ENCODE data around the gene HMCN2.

Gene HMCN2

DNA sequence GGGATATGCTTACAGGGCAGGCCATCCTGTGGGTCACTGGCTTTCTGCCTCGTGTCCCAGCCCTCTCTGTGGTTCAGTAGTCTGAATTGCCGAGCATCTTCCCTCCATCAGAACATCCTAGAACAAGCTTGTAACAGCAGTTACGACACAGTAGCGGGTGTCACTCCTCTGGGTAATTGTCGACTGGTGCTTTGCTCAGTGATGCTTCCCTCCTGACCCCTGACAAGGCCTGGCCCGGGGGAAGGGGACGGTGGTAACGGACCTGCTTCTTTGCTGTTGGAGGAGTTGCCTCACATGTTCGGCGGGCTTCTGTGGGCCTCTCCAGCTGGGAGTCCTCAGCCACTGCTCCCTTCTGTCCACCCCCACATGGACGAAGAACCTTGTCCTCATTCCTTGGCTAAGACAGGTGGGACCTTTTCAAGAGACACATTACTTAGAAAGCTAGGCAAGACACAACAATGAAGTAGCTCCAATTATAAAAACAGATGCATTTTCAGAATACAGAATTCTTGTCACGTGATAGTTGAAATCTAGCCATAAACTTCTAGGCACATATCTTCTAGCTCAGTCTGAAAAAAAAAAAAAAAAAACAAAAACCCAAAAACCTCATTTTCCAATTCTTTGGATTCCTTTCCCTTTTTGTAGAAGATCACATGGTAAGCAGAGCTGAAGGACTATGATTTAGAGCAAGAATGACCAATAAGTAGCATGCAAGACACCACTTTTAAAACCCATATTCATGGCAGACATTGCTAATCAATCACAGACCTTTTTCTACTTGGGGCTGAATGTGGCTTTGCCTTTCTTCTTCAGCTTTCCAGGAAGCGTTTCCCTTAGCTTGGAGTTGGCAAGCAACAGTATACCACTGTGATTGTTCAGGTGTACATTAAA lies 25.0 kb downstream of the HMCN2 start:
- DNase-seq (ENCODE audit: low spot score): no peak

DNA sequence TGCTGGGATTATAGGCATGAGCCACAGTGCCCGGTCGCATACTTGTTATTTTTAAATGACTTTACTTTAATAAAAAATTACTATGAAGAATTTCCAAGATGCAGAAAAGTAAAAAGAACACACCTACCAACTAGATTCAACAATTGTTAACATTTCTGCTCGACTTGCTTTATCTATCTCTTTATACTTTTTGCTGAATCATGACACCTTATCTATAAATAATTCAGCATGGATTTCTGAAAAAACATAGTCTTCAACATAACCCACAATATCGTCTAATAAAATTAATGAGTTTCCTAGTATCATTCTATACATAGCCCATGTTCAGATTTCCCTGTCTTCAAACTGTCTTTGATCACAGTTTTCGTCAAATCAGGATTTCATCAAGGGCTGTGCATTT lies 25.9 kb downstream of the HMCN2 start:
- DNase-seq (ENCODE audit: low spot score): no peak

DNA sequence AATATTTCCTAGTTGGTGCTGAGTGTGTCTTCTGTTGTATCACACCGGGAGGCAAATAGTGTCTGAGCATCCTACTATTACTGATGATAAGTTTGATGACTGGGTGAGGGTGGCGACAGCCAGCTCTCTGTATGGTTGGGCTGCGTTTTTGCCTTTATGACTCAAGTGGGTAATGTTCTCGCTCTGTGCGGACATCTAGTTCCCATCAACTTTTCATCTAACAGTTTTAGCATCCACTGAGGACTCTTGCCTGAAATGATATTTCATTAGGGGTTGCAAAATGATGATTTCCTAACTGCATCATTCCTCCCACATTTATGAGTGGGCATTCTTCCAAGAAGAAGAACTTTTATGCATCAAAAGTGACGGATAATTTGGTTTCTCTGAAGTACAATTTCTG lies 26.5 kb downstream of the HMCN2 start:
- DNase-seq (ENCODE audit: low spot score): no peak

DNA sequence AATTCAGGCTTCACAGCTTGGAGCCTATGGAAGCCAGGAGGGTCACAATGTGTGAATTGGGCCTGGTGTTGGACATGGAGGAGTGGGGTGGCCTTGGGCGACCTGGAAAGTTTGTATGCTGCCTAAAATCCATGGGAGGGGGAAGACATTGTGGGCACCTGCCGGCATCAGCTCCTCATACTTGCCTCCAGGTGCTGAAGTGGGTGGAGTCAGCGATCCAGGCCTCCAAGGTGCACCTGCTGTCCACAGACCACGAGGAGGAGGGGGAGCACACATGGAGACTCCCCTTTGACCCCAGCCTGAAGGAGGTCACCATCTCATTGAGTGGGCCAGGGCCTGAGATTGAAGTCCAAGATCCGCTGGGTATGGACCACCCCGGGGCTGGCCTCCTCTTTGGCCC lies 29.1 kb downstream of the HMCN2 start:
- DNase-seq (ENCODE audit: low spot score): no peak

- no peak for DNase-seq (ENCODE audit: low spot score)
Measured at GRCh38 chr9:130295431-130295830, 29.9 kb downstream of the HMCN2 start.

GRCh38 chr9:130295945-130296782 lies 30.6 kb downstream of the HMCN2 start:
- DNase-seq (ENCODE audit: low spot score): no peak

GRCh38 chr9:130296783-130297055 lies 31.2 kb downstream of the HMCN2 start:
- no peak for DNase-seq (ENCODE audit: low spot score)

GRCh38 chr9:130297371-130297770 lies 31.8 kb downstream of the HMCN2 start:
- no peak for DNase-seq (ENCODE audit: low spot score)

- peak; percentile 28 for DNase-seq (ENCODE audit: low spot score)
Measured at GRCh38 chr9:130298662-130299279, 33.2 kb downstream of the HMCN2 start.

- no peak for DNase-seq (ENCODE audit: low spot score)
Measured at GRCh38 chr9:130299785-130300615, 34.4 kb downstream of the HMCN2 start.

DNA sequence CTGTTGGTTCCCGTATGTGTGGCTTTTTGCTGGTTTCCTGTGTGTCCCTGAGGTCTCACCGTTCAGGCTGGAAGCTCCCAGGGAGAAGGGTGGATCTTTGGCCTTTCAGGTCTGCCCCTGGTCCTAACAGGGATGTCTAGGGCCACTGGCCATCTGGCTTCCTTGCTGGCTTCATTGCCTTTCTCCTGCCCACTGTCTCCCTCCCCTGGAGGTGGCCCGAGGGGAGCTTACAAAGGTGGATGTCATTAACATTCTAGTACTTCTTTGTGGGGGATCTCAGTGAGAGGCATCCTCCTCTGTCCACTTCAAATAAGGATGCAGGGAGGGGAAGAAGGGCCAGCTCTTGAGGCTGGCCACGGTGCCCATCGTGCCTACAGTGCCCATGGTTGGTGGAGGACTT lies 35.2 kb downstream of the HMCN2 start:
- no peak for DNase-seq (ENCODE audit: low spot score)

DNA sequence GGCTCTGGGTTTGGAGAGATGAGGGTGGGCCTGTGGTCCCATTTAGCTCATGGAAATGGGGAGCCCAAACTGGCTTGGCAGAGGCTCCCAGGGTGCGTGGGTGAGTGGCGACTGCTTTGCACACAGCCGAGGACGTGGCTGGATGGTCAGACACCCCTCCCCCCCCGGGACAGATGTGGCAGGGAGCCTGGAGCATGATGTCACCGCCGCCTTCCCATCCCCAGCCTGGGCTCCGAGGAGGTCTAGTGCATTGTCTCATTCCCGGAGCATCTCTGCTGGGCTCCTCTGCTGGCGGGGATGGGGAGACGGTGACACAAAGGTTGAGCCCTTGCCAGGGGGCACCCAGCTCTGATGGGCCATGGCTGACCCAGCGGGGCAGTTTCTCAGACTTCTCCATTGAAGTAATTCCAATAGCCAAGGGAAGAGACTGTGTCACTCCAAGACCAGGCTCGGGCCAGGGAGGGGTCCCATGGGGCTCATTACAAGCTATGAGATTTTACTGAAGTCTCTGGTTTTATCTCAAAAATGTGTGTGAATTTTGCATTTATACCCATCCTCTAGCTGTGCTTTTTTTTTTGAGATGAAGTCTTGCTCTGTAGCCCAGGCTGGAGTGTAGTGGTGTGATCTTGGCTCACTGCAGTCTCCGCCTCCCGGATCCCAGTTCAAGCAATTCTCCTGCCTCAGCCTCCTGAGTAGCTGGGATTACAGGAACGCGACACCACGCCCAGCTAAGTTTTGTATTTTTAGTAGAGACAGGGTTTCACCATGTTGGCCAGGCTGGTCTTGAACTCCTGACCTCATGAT lies 36.1 kb downstream of the HMCN2 start:
- DNase-seq (ENCODE audit: low spot score): no peak

DNA sequence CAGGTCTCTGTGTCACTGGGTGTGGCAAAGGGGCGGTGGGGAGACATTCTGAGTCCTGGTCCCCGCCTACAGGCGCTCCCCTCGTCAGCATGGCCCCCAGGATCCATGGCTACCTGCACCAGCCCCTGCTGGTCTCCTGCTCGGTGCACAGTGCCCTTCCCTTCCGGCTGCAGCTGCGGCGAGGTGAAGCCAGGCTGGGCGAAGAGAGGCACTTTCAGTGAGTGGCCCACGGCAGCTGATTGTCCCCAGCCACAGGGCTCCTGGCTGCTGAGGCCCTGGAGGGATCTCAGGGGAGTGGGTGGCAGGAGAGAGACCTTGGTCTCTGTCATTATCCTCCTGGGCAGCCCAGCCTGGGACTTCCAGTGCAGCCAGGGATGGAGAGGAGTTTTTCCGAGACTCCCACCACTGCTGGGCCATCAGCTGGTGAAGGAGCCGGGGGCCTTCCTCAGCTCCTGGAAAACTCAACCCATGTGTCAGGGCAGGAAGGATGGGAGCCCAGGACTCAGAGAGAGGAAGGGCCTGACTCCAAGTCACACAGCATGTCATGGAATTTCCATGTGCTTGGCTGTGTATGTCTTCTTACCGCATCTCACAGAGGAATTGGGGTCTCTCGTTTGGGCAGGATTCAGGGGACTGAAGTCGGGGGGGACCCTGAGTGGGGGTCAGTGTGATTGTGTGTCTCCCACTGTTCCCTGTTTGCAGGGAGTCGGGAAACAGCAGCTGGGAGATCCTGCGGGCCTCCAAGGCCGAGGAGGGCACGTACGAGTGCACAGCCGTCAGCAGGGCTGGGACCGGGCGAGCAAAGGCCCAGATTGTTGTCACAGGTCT lies 37.4 kb downstream of the HMCN2 start:
- DNase-seq (ENCODE audit: low spot score): no peak

- no peak for DNase-seq (ENCODE audit: low spot score)
Measured at GRCh38 chr9:130303613-130304055, 38.1 kb downstream of the HMCN2 start.

GRCh38 chr9:130304116-130304515 lies 38.6 kb downstream of the HMCN2 start:
- DNase-seq (ENCODE audit: low spot score): no peak

- DNase-seq (ENCODE audit: low spot score): no peak
Measured at GRCh38 chr9:130304643-130305042, 39.1 kb downstream of the HMCN2 start.

DNA sequence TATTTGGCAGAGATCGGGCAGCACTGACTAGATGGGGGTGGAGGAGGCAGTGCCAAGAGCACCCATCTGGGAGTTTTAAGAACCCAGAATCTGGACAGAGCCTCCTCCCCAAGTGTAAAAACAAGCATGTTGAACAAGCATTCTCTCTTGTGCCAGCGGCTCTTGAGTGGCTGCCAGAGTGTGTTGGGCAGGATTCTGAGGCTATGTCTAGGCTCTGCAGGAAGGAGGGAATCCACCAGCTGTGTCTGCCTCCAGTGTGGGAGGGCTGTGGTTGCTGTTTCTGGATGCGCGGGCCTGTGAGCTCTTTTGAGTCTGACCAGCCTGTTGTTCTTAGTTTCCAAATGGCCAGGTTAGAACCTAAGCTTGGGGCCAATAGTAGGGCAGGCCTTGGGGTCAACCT lies 39.8 kb downstream of the HMCN2 start:
- DNase-seq (ENCODE audit: low spot score): no peak

DNA sequence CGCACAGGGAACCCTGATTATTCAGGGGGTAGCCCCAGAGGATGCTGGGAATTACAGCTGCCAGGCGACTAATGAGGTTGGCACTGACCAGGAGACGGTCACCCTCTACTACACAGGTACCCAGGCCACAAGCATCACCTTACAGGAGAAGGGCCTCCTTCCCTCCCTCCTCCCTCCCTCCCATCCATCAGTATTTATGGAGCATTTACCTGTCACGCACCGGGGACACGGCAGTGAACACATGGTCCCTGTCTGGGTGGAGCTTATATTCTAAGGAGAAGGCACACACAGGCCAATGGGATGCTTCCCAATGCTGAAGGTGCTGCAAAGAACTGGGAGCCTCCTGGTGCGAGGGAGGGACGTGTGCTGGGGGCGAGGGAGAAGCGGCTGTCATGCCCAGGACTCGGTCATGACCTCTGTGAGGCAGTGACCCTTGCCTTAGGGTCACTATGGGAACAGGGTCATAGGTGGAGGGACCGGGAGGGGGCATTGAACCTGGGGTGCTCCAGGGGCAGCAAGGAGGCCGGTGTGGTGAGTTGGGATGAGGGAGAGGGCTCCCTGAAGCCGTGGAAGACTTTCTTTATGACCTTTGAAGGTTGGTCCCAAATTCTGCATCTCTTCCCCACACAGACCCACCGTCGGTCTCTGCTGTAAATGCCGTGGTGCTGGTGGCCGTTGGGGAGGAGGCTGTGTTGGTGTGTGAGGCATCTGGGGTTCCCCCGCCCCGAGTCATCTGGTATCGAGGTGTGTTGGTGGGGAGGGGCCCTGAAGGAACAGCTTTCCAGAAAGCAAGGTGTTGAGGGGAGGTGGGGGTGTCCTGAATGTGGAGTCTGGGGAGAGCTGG lies 41.5 kb downstream of the HMCN2 start:
- DNase-seq (ENCODE audit: low spot score): no peak

DNA sequence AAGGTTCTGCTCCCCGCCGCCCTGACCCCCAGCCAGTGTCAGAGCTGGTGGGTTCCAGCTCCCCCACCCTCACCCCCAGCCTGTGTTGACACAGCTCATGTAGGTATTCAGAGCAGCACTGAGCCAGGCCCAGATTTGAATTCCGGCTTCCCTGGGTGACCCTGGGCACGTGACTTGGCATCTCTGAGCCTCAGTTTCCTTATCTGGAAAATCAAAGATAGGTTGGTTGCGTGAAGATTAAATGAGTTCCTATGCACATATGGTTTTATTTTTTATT lies 42.0 kb downstream of the HMCN2 start:
- no peak for DNase-seq (ENCODE audit: low spot score)
